ENCODE data around the gene INHA. TPM values are rescaled to one million over a fixed set of nuclear protein-coding genes. Genes with fewer than 3 reads are reported as not detected.

The INHA gene
- total RNA-seq, 1 donor from 2014 or later, result not detected

- DNase-seq (ENCODE audit: low read depth, low spot score), result no peak
Measured at GRCh38 chr2:219573166-219573565, 1.1 kb downstream of the INHA start.

- DNase-seq (ENCODE audit: low read depth, low spot score), result no peak
Measured at GRCh38 chr2:219574484-219575311, 2.6 kb downstream of the INHA start.

DNA sequence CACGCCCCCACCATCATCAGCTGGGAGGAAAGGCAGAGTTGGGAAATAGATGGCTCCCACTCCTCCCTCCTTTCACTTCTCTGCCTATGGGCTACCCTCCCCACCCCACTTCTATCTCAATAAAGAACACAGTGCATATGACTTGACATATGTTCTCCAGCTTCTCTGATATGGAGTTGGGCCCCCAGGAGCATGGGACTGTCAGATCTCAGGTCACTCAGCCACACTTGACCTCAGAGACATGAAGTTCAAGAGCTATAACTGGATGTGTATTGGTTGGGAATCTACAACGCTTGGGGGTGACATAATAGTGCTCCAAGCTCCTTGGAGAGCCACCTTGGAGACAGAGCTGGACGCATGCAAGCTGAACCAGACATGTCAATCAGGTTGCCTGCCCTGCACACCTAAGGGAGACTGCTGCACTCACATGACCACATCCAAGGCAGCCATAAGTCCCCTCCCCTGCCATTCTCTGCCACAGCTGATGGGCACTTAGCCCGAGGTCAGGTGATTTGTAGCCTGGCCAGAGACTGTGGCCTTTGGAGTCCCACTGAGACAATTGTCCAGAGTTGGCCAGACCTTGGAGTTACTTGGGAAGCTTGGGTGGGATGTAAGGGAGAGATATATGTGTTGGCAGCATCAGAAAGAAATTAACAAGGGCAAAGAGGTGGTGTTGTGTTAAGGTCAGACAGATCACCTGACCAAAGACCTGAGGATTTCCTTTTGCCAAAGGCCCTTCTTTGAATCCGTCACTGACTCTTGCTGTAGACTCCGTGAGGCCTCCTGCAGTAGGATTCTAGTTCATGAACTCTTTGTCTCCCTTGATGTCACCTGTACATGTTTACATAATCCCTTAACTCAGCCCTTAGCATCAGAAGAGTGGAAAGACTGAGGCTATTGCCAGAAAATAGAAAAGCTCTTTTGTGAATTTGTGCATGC is 3.7 kb downstream of the INHA start:
- no peak for DNase-seq (ENCODE audit: low read depth, low spot score)

DNA sequence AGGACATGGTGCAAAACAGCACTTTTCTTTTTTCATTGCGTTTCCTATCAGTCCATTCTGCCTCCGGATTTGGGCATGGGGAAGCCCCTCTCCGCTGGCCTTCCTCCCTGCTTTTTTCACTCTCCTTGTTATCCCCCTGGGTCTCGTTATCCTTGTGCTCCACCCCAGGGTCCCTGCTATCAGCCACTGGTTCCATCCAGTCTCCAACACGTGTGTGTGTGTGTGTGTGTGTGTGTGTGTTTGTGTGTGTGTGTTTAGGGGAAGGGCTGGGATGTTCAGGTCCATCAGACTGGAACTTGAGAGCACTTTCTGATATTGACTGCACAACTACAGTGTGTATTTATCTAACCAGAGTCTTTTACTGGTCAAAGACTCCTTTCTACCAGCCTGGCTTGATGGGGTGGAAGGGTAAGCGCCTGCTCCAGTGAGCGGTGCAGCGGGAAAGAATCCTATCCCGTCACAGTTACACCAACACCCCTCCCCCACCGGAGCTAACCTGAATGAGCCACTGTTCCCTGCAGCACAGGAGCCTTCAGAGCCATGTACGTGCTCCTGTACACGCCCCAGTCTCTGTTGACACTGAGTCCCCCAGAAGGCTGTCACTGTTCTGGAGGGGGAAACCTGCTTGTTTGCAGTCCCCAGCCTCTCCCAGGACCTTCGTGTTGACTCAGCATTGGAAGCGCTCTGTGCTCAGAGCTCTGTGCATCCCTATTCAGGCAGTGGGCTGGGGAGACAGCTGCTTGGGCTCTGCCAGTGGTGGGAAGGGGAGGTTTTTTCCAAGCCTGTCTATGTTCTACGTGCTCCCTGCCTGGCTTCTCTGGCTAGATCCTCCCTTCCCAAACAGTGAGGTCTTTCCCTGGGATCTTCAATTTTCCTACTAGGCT is 4.6 kb downstream of the INHA start:
- DNase-seq (ENCODE audit: low read depth, low spot score), result no peak

DNA sequence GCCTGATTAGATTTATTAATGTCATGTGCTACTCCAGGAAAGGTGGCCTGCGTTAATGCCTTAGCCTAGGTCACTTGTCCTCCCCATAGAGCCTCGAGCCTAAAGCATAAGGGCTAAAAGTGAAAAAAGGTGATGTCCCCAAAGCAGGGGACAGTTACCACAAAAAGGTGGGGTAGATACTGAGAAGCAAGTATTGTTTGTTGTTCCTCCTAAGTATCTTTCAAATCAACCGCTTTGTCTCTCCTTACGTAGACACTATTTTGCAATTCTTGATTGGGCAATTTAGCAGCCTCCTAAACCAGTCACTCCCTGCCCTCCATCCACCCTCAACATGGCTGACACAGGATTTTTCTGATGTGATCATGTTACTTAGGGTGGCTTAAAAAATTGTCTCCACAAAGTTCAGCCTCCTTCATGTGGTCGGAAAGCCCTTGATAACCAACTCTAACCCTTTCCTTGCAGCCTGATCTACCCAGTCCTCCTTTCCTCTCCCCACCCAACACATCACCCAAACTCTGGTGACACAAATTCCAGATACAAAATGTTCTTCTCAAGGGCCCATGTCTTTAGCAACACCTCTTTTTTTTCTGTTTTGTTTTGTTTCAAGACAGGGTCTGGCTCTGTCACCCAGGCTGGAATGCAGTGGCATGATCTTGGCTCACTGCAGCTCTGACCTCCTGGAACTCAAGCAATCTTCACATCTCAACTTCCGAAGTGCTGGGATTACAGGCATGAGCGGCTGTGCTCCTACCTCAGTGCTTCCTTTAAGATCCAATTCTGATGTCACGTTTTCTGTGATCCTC is 6.9 kb downstream of the INHA start:
- no peak for DNase-seq (ENCODE audit: low read depth, low spot score)

DNA sequence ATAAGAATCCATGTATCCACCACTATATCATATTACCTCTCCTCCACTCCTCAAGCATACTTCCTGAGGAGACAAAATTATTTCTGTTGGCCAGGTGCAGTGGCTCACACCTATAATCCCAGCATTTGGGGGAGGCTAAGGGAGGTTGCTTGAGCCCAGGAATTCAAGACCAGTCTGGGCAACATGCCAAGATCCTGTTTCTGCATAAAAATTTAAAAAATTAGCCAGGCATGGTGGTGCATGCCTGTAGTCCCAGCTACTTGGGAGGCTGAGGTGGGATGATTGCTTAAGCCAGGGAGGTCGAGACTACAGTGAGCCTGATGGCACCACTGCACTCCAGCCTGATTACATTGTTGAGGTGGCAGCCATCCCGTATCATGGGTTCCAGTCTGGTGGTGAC is 9.2 kb downstream of the INHA start:
- no peak for DNase-seq (ENCODE audit: low read depth, low spot score)

DNA sequence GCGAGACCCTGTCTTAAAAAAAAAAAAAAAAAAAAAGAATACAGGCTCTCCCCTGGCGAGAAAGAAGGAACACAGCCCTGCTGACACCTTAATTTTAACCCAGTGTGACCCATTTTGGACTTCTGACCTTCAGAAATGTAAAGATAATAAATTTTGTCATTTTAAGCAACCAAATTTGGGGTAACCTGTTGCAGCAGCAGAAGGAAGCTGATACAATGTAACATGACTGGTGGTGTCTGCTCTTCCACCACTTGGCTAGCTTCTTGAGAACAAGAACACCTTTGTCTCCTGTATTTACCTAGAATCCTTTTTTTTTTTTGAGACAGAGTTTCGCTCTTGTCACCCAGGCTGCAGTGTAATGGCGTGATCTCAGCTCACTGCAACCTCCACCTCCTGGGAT is 19.0 kb downstream of the INHA start:
- no peak for DNase-seq (ENCODE audit: low read depth, low spot score)

DNA sequence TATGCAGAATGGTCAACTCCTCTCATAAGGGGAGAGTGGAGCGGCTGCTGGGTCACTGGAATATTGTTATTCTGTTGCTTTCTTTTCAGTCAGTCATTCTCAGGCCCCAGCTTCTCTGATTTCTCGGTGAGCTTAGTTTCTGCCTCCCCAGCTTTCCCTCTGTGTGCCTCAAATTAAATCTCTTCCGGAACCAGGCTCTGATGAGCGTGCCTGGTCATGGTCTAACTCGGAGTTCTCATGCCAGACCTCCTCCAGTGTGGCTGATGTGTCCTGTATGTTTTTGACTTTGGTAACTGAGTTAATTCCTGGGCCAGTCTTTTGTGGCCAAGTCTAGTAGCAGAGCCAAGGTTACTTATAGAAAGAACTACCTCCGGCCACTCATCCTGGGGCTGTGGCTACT is 20.6 kb downstream of the INHA start:
- DNase-seq (ENCODE audit: low read depth, low spot score), result no peak

- no peak for DNase-seq (ENCODE audit: low read depth, low spot score)
Measured at GRCh38 chr2:219593154-219593553, 21.0 kb downstream of the INHA start.

DNA sequence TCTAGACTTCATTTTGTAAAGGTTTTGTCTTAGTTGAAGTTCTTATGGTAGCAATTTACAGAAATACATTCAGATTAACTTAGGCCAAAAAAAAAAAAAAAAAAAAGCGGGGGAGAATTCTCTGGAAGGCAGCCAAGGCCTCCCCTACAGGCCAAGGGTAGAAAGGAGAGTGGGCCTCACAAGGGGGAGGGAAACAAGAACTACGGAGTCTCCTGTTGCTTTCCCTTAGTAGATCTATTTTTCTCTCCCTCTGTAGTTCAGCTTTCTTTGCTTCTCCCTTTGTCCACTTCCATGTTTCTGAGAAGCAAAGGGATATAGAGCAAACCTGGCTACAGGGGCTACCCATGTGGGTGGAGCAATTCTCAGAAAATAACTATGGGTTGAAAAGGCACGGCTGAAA is 23.1 kb downstream of the INHA start:
- no peak for DNase-seq (ENCODE audit: low read depth, low spot score)

DNA sequence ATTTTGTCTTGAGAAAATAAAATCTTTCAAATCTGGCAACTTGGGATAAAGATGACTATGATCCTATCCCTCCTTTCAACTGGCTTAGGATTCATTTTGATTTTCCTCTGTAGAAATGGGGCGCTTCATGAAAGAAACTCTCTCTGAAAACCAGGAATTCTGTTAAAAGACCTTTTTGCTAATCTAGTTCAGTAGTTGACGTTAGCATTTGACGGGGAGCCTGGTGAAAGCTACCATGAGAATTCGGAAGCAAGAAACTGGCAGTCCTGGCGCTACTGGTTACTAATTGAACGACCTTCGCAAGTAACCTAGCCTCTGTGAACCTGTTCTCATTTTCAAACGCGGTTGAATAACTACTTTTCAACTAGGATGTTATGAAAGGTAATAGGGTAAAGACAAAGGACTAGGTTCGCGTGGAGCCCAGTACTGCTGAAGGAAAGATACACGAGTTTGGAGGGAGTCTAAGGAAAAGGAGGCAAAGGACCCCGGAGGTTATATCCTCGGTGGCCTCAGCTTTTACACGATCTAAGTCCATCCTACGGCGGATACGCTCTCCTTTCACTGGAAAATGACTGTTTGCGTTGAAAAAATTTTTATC is 24.9 kb downstream of the INHA start:
- DNase-seq (ENCODE audit: low read depth, low spot score), result no peak

GRCh38 chr2:219597552-219598307 is 25.6 kb downstream of the INHA start, which contains the start of gene STK11IP:
Gene STK11IP, plus strand, starts transcription at chr2:219597857. Its CDS starts 263 bp downstream, at chr2:219598120.
- DNase-seq (ENCODE audit: low read depth, low spot score), result peak; percentile 88

GRCh38 chr2:219598308-219599078 is 26.4 kb downstream of the INHA start:
- DNase-seq (ENCODE audit: low read depth, low spot score), result no peak

- no peak for DNase-seq (ENCODE audit: low read depth, low spot score)
Measured at GRCh38 chr2:219603771-219604170, 31.7 kb downstream of the INHA start.

DNA sequence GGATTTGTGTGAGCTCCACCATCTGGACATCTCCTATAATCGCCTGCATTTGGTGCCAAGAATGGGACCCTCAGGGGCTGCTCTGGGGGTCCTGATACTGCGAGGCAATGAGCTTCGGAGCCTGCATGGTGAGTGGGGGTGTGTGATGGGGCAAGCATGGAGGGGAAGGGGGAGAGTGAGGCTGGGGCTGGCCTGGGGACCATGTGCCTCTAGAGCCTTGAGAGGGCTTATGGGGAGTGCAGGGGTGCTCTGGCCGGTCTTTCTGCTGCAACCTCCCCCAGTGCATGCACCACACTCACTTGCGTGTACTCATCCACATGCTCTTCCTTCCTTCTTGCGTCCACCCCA is 33.5 kb downstream of the INHA start:
- DNase-seq (ENCODE audit: low read depth, low spot score), result no peak

DNA sequence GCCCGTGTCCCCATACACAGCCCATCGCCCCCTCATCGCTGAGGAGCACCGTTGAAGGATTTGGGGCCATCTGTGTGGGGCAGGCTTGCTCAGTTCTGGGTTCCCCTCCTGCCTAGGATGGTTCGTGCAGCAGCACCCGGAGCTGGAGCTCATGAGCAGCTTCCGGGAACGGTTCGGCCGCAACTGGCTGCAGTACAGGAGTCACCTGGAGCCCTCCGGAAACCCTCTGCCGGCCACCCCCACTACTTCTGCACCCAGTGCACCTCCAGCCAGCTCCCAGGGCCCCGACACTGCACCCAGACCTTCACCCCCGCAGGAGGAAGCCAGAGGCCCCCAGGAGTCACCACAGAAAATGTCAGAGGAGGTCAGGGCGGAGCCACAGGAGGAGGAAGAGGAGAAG is 35.8 kb downstream of the INHA start:
- DNase-seq (ENCODE audit: low read depth, low spot score), result no peak

DNA sequence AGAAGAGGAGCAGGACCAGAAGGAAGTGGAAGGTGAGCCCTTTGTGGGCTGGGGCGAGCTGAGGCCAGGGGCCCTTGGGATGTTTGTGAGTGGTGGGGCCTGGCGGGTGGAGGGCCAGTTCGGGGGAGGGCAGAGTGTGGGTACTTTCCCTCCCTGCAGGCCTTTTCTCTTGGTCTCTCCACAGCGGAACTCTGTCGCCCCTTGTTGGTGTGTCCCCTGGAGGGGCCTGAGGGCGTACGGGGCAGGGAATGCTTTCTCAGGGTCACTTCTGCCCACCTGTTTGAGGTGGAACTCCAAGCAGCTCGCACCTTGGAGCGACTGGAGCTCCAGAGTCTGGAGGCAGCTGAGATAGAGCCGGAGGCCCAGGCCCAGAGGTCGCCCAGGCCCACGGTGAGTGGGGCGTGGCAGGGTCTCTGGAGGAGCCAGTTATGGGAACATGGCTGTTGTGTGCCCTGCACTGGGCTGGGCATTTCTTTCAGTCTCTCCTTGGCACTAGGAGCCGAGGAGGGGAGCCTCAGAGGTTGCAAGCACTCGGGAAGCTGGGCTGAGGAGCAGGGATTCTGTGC is 36.4 kb downstream of the INHA start:
- DNase-seq (ENCODE audit: low read depth, low spot score), result no peak

DNA sequence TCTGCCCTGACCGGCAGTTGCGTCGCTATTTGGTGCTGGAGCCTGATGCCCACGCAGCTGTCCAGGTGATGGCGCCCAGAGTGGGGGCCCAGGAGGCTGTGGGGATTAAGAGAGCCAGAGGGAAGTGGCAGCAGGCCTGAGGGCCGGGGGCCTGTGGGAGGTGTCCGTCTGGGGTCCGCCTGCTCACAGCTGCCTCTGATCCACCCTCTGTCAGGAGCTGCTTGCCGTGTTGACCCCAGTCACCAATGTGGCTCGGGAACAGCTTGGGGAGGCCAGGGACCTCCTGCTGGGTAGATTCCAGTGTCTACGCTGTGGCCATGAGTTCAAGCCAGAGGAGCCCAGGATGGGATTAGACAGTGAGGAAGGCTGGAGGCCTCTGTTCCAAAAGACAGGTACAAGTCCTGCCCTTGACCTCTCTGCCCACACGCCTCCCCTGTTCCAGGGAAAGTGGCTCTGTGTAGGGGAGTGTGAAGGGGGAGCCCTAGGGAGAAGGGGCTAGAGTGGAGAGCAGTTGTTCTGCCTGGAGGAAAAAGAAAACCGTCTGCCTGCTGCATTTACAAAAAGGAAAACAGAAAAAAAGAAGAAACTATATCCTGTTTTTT is 37.1 kb downstream of the INHA start:
- no peak for DNase-seq (ENCODE audit: low read depth, low spot score)

All from pulmonary artery endothelial cell (primary cell).